WTC11 (cell line): Measurements from ENCODE around the gene HTR3C. TPM values are rescaled to one million over a fixed set of nuclear protein-coding genes. Genes with fewer than 3 reads are reported as not detected.
A peak's percentile ranks its signal among the peaks of the same experiment; 100 is the strongest.

Experiments
- ATAC-seq: fragments of 200-7000 bp; cut with Tn5 transposase; 2 replicates; pipeline ENCODE4 v1.10.0; 2021; ENCODE audit warnings: mild to moderate bottlenecking, moderate library complexity
- CTCF ChIA-PET: fragments of 300-600 bp; sonication (Branson Sonifier 250); formaldehyde crosslinking; loops from one replicate; lab custom pipeline; 2021; ENCODE audit warnings: antibody characterized with exemption; lab: Charles Lee
- POLR2A ChIA-PET: fragments of 350-600 bp; sonication (Branson Sonifier 250); formaldehyde crosslinking; loops from one replicate; lab custom pipeline; 2021; ENCODE audit warnings: antibody characterized with exemption; lab: Charles Lee
- DNase-seq: peaks from one replicate; pipeline ENCODE4 v3.0.0; 2021; ENCODE audit warnings: low spot score
- H3K27ac Mint-ChIP-seq: 2 replicates; pipeline ENCODE4 v1.8.0; 2021; ENCODE audit warnings: mixed read lengths
- H3K27me3 Mint-ChIP-seq: 2 replicates; pipeline ENCODE4 v1.8.0; 2021; ENCODE audit warnings: low read depth, mild to moderate bottlenecking, moderate library complexity, mixed read lengths
- H3K36me3 Mint-ChIP-seq: 2 replicates; pipeline ENCODE4 v1.8.0; 2021; ENCODE audit warnings: mixed read lengths
- H3K4me1 Mint-ChIP-seq: 2 replicates; pipeline ENCODE4 v1.8.0; 2022; ENCODE audit warnings: mixed read lengths
- H3K4me3 Mint-ChIP-seq: 2 replicates; pipeline ENCODE4 v1.8.0; 2021; ENCODE audit warnings: mild to moderate bottlenecking, moderate library complexity, mixed read lengths
- H3K9me3 Mint-ChIP-seq: 2 replicates; pipeline ENCODE4 v1.8.0; 2021; ENCODE audit warnings: mixed read lengths
- ELF4 ChIP-seq: sonication (generic); formaldehyde crosslinking; IDR thresholded peaks from 2 replicates; pipeline ENCODE4 v1.8.1; 2022; ENCODE audit warnings: low read depth, mild to moderate bottlenecking, moderate library complexity, missing genetic modification reagents
- FOXP1 ChIP-seq: sonication (generic); formaldehyde crosslinking; IDR thresholded peaks from 2 replicates; pipeline ENCODE4 v1.8.0; 2022; ENCODE audit warnings: missing genetic modification reagents, mild to moderate bottlenecking, moderate library complexity, borderline replicate concordance
- GABPB1 ChIP-seq: sonication (generic); formaldehyde crosslinking; IDR thresholded peaks from 2 replicates; pipeline ENCODE4 v1.8.1; 2023; ENCODE audit warnings: mild to moderate bottlenecking, missing genetic modification reagents
- GRHL2 ChIP-seq: fragments of 250-450 bp; sonication (Bioruptor Pico); IDR thresholded peaks from 2 replicates; pipeline ENCODE4 v1.8.0; 2022; ENCODE audit warnings: mild to moderate bottlenecking, moderate library complexity; ENCODE audit not compliant: insufficient replicate concordance, severe bottlenecking
- IRF2 ChIP-seq: sonication (generic); formaldehyde crosslinking; IDR thresholded peaks from 2 replicates; pipeline ENCODE4 v1.8.0; 2022; ENCODE audit warnings: low read depth, missing genetic modification reagents, borderline replicate concordance
- RELA ChIP-seq: sonication (generic); formaldehyde crosslinking; IDR thresholded peaks from 2 replicates; pipeline ENCODE4 v1.8.1; 2022; ENCODE audit warnings: missing genetic modification reagents, mild to moderate bottlenecking, borderline replicate concordance
- RORB ChIP-seq: fragments of 250-450 bp; sonication (Bioruptor Pico); IDR thresholded peaks from 2 replicates; pipeline ENCODE4 v1.9.0; 2021; ENCODE audit warnings: mild to moderate bottlenecking
- TEAD4 ChIP-seq: sonication (generic); formaldehyde crosslinking; IDR thresholded peaks from 2 replicates; pipeline ENCODE4 v1.8.0; 2022; ENCODE audit warnings: mild to moderate bottlenecking, missing genetic modification reagents
- ZNF138 ChIP-seq: sonication (generic); formaldehyde crosslinking; conservative IDR thresholded peaks from 2 replicates; pipeline ENCODE4 v1.8.1; 2022; ENCODE audit warnings: mild to moderate bottlenecking, moderate library complexity, missing genetic modification reagents
- ZNF232 ChIP-seq: sonication (generic); formaldehyde crosslinking; IDR thresholded peaks from 2 replicates; pipeline ENCODE4 v1.8.0; 2022; ENCODE audit warnings: mild to moderate bottlenecking, missing genetic modification reagents
- ZNF671 ChIP-seq: fragments of 250-450 bp; sonication (Bioruptor Pico); IDR thresholded peaks from 2 replicates; pipeline ENCODE4 v1.8.0; 2021; ENCODE audit warnings: mild to moderate bottlenecking
- total RNA-seq: library from RNA; stranded (reverse); gene quantifications from 3 replicates; pipeline ENCODE4 v1.2.3, GENCODE V29; 2021
- TF ChIP-seq, protein P1 (sequence below): sonication (generic); formaldehyde crosslinking; IDR thresholded peaks from 2 replicates; pipeline ENCODE4 v1.8.1; 2022; ENCODE audit warnings: mild to moderate bottlenecking, moderate library complexity, missing genetic modification reagents
- TF ChIP-seq, protein P2 (sequence below): sonication (generic); formaldehyde crosslinking; IDR thresholded peaks from 2 replicates; pipeline ENCODE4 v1.8.0; 2023; ENCODE audit warnings: missing genetic modification reagents
- TF ChIP-seq, protein P3 (sequence below): fragments of 250-450 bp; sonication (Bioruptor Pico); IDR thresholded peaks from 2 replicates; pipeline ENCODE4 v1.9.0; 2021; ENCODE audit warnings: mild to moderate bottlenecking
- TF ChIP-seq, protein P4 (sequence below): sonication (generic); formaldehyde crosslinking; IDR thresholded peaks from 2 replicates; pipeline ENCODE4 v1.8.1; 2022; ENCODE audit warnings: missing genetic modification reagents, borderline replicate concordance
- TF ChIP-seq, protein P5 (sequence below): sonication (generic); formaldehyde crosslinking; IDR thresholded peaks from 2 replicates; pipeline ENCODE4 v1.8.0; 2022; ENCODE audit warnings: mild to moderate bottlenecking, missing genetic modification reagents
- TF ChIP-seq, protein P6 (sequence below): sonication (generic); formaldehyde crosslinking; conservative IDR thresholded peaks from 2 replicates; pipeline ENCODE4 v1.8.1; 2022; ENCODE audit warnings: mild to moderate bottlenecking, missing genetic modification reagents
- TF ChIP-seq, protein P7 (sequence below): fragments of 250-450 bp; sonication (Bioruptor Pico); conservative IDR thresholded peaks from 2 replicates; pipeline ENCODE4 v1.9.0; 2021; ENCODE audit warnings: mild to moderate bottlenecking

HTR3C gene
- total RNA-seq, 1 experiment from 2014 or later: not detected

DNA sequence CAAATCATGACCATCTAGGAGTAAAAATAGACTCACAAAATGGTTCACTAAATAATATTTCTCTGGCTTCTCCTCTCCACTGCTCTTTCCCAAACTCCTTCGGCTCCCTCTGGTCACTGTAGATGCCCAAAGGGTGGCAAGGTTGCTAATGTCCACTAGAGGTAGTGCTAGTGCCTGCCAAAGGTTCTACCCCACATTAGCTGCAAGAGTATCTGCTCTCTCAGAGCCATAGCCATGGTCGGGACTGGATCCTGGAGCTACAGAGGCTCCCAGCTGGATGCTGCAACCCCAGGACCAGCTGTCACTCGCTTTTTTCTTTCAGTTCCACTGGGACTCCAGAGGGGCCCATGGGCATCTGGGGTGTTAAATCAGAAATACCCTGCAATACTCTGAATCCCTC is 12.8 kb upstream of the HTR3C start:
- no peak overlapping the region for H3K27ac Mint-ChIP-seq
- DNase-seq (peak; percentile 42), ATAC-seq (peak; percentile 98)
- ChIA-PET POLR2A (no interaction called here), CTCF (interaction anchor here (0.6 to 1.4 kb wide), 14 partner anchors 10 to 146 kb away, joined by 3 to 9 read pairs (median 4); partner anchors contain the start of genes ABCC5 and ABCF3)
- no peaks in the 10 kb centered on the region; the same call in 1 of the 2 replicates for H3K4me1 Mint-ChIP-seq
- H3K9me3 Mint-ChIP-seq: no peaks in the 10 kb centered on the region
- no peaks in the 10 kb centered on the region for H3K36me3 Mint-ChIP-seq
- no peak for TF ChIP-seq ELF4 (CRISPR knock-in tag)
- TF ChIP-seq GABPB1: no peak
- TF ChIP-seq, protein P1, sequence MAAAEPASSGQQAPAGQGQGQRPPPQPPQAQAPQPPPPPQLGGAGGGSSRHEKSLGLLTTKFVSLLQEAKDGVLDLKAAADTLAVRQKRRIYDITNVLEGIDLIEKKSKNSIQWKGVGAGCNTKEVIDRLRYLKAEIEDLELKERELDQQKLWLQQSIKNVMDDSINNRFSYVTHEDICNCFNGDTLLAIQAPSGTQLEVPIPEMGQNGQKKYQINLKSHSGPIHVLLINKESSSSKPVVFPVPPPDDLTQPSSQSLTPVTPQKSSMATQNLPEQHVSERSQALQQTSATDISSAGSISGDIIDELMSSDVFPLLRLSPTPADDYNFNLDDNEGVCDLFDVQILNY (CRISPR knock-in tag): no peak
- TF ChIP-seq, protein P2, sequence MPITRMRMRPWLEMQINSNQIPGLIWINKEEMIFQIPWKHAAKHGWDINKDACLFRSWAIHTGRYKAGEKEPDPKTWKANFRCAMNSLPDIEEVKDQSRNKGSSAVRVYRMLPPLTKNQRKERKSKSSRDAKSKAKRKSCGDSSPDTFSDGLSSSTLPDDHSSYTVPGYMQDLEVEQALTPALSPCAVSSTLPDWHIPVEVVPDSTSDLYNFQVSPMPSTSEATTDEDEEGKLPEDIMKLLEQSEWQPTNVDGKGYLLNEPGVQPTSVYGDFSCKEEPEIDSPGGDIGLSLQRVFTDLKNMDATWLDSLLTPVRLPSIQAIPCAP (CRISPR knock-in tag): no peak
- TF ChIP-seq GRHL2 (CRISPR knock-in tag): no peak
- TF ChIP-seq ZNF138: no peak
- no peak for TF ChIP-seq RELA (CRISPR knock-in tag)
- no peak for TF ChIP-seq FOXP1
- no peak for TF ChIP-seq ZNF671 (CRISPR knock-in tag)
- no peak for TF ChIP-seq TEAD4 (CRISPR knock-in tag)
- TF ChIP-seq RORB: no peak
- TF ChIP-seq, protein P3, sequence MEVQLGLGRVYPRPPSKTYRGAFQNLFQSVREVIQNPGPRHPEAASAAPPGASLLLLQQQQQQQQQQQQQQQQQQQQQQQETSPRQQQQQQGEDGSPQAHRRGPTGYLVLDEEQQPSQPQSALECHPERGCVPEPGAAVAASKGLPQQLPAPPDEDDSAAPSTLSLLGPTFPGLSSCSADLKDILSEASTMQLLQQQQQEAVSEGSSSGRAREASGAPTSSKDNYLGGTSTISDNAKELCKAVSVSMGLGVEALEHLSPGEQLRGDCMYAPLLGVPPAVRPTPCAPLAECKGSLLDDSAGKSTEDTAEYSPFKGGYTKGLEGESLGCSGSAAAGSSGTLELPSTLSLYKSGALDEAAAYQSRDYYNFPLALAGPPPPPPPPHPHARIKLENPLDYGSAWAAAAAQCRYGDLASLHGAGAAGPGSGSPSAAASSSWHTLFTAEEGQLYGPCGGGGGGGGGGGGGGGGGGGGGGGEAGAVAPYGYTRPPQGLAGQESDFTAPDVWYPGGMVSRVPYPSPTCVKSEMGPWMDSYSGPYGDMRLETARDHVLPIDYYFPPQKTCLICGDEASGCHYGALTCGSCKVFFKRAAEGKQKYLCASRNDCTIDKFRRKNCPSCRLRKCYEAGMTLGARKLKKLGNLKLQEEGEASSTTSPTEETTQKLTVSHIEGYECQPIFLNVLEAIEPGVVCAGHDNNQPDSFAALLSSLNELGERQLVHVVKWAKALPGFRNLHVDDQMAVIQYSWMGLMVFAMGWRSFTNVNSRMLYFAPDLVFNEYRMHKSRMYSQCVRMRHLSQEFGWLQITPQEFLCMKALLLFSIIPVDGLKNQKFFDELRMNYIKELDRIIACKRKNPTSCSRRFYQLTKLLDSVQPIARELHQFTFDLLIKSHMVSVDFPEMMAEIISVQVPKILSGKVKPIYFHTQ (CRISPR knock-in tag): no peak
- TF ChIP-seq, protein P4, sequence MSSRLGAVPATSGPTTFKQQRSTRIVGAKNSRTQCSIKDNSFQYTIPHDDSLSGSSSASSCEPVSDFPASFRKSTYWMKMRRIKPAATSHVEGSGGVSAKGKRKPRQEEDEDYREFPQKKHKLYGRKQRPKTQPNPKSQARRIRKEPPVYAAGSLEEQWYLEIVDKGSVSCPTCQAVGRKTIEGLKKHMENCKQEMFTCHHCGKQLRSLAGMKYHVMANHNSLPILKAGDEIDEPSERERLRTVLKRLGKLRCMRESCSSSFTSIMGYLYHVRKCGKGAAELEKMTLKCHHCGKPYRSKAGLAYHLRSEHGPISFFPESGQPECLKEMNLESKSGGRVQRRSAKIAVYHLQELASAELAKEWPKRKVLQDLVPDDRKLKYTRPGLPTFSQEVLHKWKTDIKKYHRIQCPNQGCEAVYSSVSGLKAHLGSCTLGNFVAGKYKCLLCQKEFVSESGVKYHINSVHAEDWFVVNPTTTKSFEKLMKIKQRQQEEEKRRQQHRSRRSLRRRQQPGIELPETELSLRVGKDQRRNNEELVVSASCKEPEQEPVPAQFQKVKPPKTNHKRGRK: no peak
- TF ChIP-seq IRF2 (CRISPR knock-in tag): no peak
- TF ChIP-seq, protein P5, sequence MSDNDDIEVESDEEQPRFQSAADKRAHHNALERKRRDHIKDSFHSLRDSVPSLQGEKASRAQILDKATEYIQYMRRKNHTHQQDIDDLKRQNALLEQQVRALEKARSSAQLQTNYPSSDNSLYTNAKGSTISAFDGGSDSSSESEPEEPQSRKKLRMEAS (CRISPR knock-in tag): no peak
- TF ChIP-seq, protein P6, sequence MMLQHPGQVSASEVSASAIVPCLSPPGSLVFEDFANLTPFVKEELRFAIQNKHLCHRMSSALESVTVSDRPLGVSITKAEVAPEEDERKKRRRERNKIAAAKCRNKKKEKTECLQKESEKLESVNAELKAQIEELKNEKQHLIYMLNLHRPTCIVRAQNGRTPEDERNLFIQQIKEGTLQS (CRISPR knock-in tag): no peak
- TF ChIP-seq, protein P7, sequence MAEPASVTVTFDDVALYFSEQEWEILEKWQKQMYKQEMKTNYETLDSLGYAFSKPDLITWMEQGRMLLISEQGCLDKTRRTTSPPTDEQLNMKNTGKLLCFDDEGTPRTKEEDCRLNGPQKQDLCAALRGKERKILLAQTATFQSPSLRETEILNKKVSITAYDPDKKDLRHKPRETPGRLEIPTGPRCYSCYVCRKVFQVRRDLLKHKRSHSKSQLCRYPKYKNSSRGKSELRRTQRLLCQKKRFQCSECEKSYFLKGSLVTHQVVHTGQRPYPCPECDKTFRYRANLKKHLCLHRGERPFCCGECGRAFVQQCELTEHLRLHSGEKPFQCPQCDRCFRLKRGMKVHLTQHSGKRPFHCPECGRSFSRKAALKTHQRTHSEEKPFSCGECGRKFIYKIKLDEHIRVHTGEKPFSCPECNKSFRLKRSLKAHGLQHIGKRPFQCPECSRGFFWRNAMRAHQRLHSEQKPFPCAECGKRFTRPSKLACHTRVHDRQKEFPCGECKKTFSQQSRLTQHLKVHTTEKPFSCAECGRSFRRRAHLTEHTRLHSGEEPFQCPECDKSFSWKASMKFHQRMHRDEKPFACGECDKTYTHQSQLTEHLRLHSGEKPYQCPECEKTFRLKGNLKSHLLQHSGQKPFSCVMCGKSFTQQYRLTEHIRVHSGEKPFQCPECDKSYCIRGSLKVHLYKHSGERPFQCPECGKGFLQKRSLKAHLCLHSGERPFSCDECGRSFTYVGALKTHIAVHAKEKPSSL (CRISPR knock-in tag): no peak
- TF ChIP-seq ZNF232 (CRISPR knock-in tag): no peak
- H3K4me3 Mint-ChIP-seq: no peak overlapping the region
- H3K27me3 Mint-ChIP-seq: no peaks in the 10 kb centered on the region; the same call in 1 of the 2 replicates
